ENCODE data around the gene HTD2.
"Not testable (repeated sequence)": the region's sequence is repeated elsewhere in the genome, so short reads cannot be mapped to it uniquely, and the experiment has no call there.

HTD2 gene

GRCh38 chr3:58305882-58306711 is at the start of gene HTD2, which contains the start of gene RPP14:
TSS of gene HTD2 (plus strand) at chr3:58306520. CDS start at chr3:58317614, 11,094 bp downstream.
TSS of gene RPP14 (plus strand) at chr3:58306245. CDS start at chr3:58310330, 4,085 bp downstream.
- peak within 1 kb of the TSS; percentile 97 for H3K27ac ChIP-seq (ENCODE audit: low read length)
- no peaks in the 10 kb centered on the region for H3K9me3 ChIP-seq (ENCODE audit: control insufficient read depth in 1 of 2, low read length in 2 of 2)
- peaks cover 14 to 30% of the 10 kb centered on the region in 2 donors for H3K4me1 ChIP-seq (ENCODE audit: control insufficient read depth in 1 of 2, insufficient read depth in 2 of 2, low read length in 2 of 2)
- peak within 1 kb of the TSS; percentile 82 to 98 for H3K4me3 ChIP-seq (ENCODE audit: low read depth in 1 of 2, low read length in 2 of 2)
- no peaks in the 10 kb centered on the region for H3K27me3 ChIP-seq (ENCODE audit: low read depth, low read length)
- peaks cover 0 to 10% of the 10 kb centered on the region in 2 donors for H3K36me3 ChIP-seq (ENCODE audit: control insufficient read depth in 1 of 2, insufficient read depth in 2 of 2, low read length in 2 of 2)

GRCh38 chr3:58258392-58259055 is 47.8 kb upstream of the HTD2 start:
- no peak overlapping the region for H3K27ac ChIP-seq (ENCODE audit: low read length)
- no peak overlapping the region for H3K4me3 ChIP-seq (ENCODE audit: low read depth in 1 of 2, low read length in 2 of 2)
- H3K9me3 ChIP-seq (ENCODE audit: control insufficient read depth in 1 of 2, low read length in 2 of 2): no peaks in the 10 kb centered on the region
- no peaks in the 10 kb centered on the region for H3K27me3 ChIP-seq (ENCODE audit: low read depth, low read length)
- H3K36me3 ChIP-seq (ENCODE audit: control insufficient read depth in 1 of 2, insufficient read depth in 2 of 2, low read length in 2 of 2): peaks cover 4 to 26% of the 10 kb centered on the region in 2 donors
- no peaks in the 10 kb centered on the region for H3K4me1 ChIP-seq (ENCODE audit: control insufficient read depth in 1 of 2, insufficient read depth in 2 of 2, low read length in 2 of 2)

GRCh38 chr3:58260261-58260731 is 46.0 kb upstream of the HTD2 start:
- Histone ChIP-seq H3K9me3 (ENCODE audit: control insufficient read depth in 1 of 2, low read length in 2 of 2) (no peaks in the 10 kb centered on the region), H3K4me1 (ENCODE audit: control insufficient read depth in 1 of 2, insufficient read depth in 2 of 2, low read length in 2 of 2) (no peaks in the 10 kb centered on the region), H3K27me3 (ENCODE audit: low read depth, low read length) (no peaks in the 10 kb centered on the region), H3K36me3 (ENCODE audit: control insufficient read depth in 1 of 2, insufficient read depth in 2 of 2, low read length in 2 of 2) (peaks cover 4 to 26% of the 10 kb centered on the region in 2 donors), H3K27ac (ENCODE audit: low read length) (no peak overlapping the region), H3K4me3 (ENCODE audit: low read depth in 1 of 2, low read length in 2 of 2) (no peak overlapping the region)

- no peak overlapping the region for H3K27ac ChIP-seq (ENCODE audit: low read length)
- no peaks in the 10 kb centered on the region for H3K27me3 ChIP-seq (ENCODE audit: low read depth, low read length)
- H3K36me3 ChIP-seq (ENCODE audit: control insufficient read depth in 1 of 2, insufficient read depth in 2 of 2, low read length in 2 of 2): peaks cover 4 to 26% of the 10 kb centered on the region in 2 donors
- H3K4me3 ChIP-seq (ENCODE audit: low read depth in 1 of 2, low read length in 2 of 2): no peak overlapping the region
- no peaks in the 10 kb centered on the region for H3K4me1 ChIP-seq (ENCODE audit: control insufficient read depth in 1 of 2, insufficient read depth in 2 of 2, low read length in 2 of 2)
- no peaks in the 10 kb centered on the region for H3K9me3 ChIP-seq (ENCODE audit: control insufficient read depth in 1 of 2, low read length in 2 of 2)
These were observed 45.6 kb upstream of the HTD2 start for GRCh38 chr3:58260733-58261132.

- H3K27ac ChIP-seq (ENCODE audit: low read length): no peak overlapping the region
- peaks cover 0 to 24% of the 10 kb centered on the region in 2 donors for H3K36me3 ChIP-seq (ENCODE audit: control insufficient read depth in 1 of 2, insufficient read depth in 2 of 2, low read length in 2 of 2)
- H3K4me1 ChIP-seq (ENCODE audit: control insufficient read depth in 1 of 2, insufficient read depth in 2 of 2, low read length in 2 of 2): no peaks in the 10 kb centered on the region
- no peaks in the 10 kb centered on the region for H3K9me3 ChIP-seq (ENCODE audit: control insufficient read depth in 1 of 2, low read length in 2 of 2)
- no peak overlapping the region for H3K4me3 ChIP-seq (ENCODE audit: low read depth in 1 of 2, low read length in 2 of 2)
- no peaks in the 10 kb centered on the region for H3K27me3 ChIP-seq (ENCODE audit: low read depth, low read length)
These were observed 44.2 kb upstream of the HTD2 start for GRCh38 chr3:58261954-58262666.

- H3K4me1 ChIP-seq (ENCODE audit: control insufficient read depth in 1 of 2, insufficient read depth in 2 of 2, low read length in 2 of 2): no peaks in the 10 kb centered on the region
- no peaks in the 10 kb centered on the region for H3K9me3 ChIP-seq (ENCODE audit: control insufficient read depth in 1 of 2, low read length in 2 of 2)
- H3K27me3 ChIP-seq (ENCODE audit: low read depth, low read length): no peaks in the 10 kb centered on the region
- no peak overlapping the region for H3K4me3 ChIP-seq (ENCODE audit: low read depth in 1 of 2, low read length in 2 of 2)
- H3K27ac ChIP-seq (ENCODE audit: low read length): no peak overlapping the region
- H3K36me3 ChIP-seq (ENCODE audit: control insufficient read depth in 1 of 2, insufficient read depth in 2 of 2, low read length in 2 of 2): peaks cover 9 to 19% of the 10 kb centered on the region in 2 donors
These were observed 39.7 kb upstream of the HTD2 start for GRCh38 chr3:58266577-58266976.

GRCh38 chr3:58267543-58267942 is 38.8 kb upstream of the HTD2 start:
- H3K4me3 ChIP-seq (ENCODE audit: low read depth in 1 of 2, low read length in 2 of 2); H3K27ac ChIP-seq (ENCODE audit: low read length); H3K27me3 ChIP-seq (ENCODE audit: low read depth, low read length); H3K4me1 ChIP-seq (ENCODE audit: control insufficient read depth in 1 of 2, insufficient read depth in 2 of 2, low read length in 2 of 2); H3K9me3 ChIP-seq (ENCODE audit: control insufficient read depth in 1 of 2, low read length in 2 of 2): not testable (repeated sequence)
- peaks cover 9 to 19% of the 10 kb centered on the region in 2 donors for H3K36me3 ChIP-seq (ENCODE audit: control insufficient read depth in 1 of 2, insufficient read depth in 2 of 2, low read length in 2 of 2)

GRCh38 chr3:58269356-58269755 is 37.0 kb upstream of the HTD2 start:
- Histone ChIP-seq H3K36me3 (ENCODE audit: control insufficient read depth in 1 of 2, insufficient read depth in 2 of 2, low read length in 2 of 2) (peaks cover 12 to 29% of the 10 kb centered on the region in 2 donors), H3K27ac (ENCODE audit: low read length) (no peak overlapping the region), H3K9me3 (ENCODE audit: control insufficient read depth in 1 of 2, low read length in 2 of 2) (no peaks in the 10 kb centered on the region), H3K4me3 (ENCODE audit: low read depth in 1 of 2, low read length in 2 of 2) (no peak overlapping the region), H3K4me1 (ENCODE audit: control insufficient read depth in 1 of 2, insufficient read depth in 2 of 2, low read length in 2 of 2) (no peaks in the 10 kb centered on the region), H3K27me3 (ENCODE audit: low read depth, low read length) (no peaks in the 10 kb centered on the region)

- Histone ChIP-seq H3K27ac (ENCODE audit: low read length) (no peak overlapping the region), H3K4me3 (ENCODE audit: low read depth in 1 of 2, low read length in 2 of 2) (no peak overlapping the region), H3K4me1 (ENCODE audit: control insufficient read depth in 1 of 2, insufficient read depth in 2 of 2, low read length in 2 of 2) (no peaks in the 10 kb centered on the region), H3K9me3 (ENCODE audit: control insufficient read depth in 1 of 2, low read length in 2 of 2) (no peaks in the 10 kb centered on the region), H3K36me3 (ENCODE audit: control insufficient read depth in 1 of 2, insufficient read depth in 2 of 2, low read length in 2 of 2) (peaks cover 19 to 39% of the 10 kb centered on the region in 2 donors), H3K27me3 (ENCODE audit: low read depth, low read length) (no peaks in the 10 kb centered on the region)
These were observed 35.8 kb upstream of the HTD2 start for GRCh38 chr3:58270485-58270884.

GRCh38 chr3:58271901-58272501 is 34.3 kb upstream of the HTD2 start:
- Histone ChIP-seq H3K36me3 (ENCODE audit: control insufficient read depth in 1 of 2, insufficient read depth in 2 of 2, low read length in 2 of 2) (peaks cover 19 to 37% of the 10 kb centered on the region in 2 donors), H3K27ac (ENCODE audit: low read length) (no peak overlapping the region), H3K27me3 (ENCODE audit: low read depth, low read length) (no peaks in the 10 kb centered on the region), H3K4me1 (ENCODE audit: control insufficient read depth in 1 of 2, insufficient read depth in 2 of 2, low read length in 2 of 2) (no peaks in the 10 kb centered on the region), H3K9me3 (ENCODE audit: control insufficient read depth in 1 of 2, low read length in 2 of 2) (no peaks in the 10 kb centered on the region), H3K4me3 (ENCODE audit: low read depth in 1 of 2, low read length in 2 of 2) (no peak overlapping the region)

GRCh38 chr3:58272891-58273290 is 33.4 kb upstream of the HTD2 start:
- H3K4me1 ChIP-seq (ENCODE audit: control insufficient read depth in 1 of 2, insufficient read depth in 2 of 2, low read length in 2 of 2): no peaks in the 10 kb centered on the region
- peaks cover 19 to 30% of the 10 kb centered on the region in 2 donors for H3K36me3 ChIP-seq (ENCODE audit: control insufficient read depth in 1 of 2, insufficient read depth in 2 of 2, low read length in 2 of 2)
- H3K27ac ChIP-seq (ENCODE audit: low read length): no peak overlapping the region
- no peaks in the 10 kb centered on the region for H3K9me3 ChIP-seq (ENCODE audit: control insufficient read depth in 1 of 2, low read length in 2 of 2)
- no peaks in the 10 kb centered on the region for H3K27me3 ChIP-seq (ENCODE audit: low read depth, low read length)
- no peak overlapping the region for H3K4me3 ChIP-seq (ENCODE audit: low read depth in 1 of 2, low read length in 2 of 2)
